K562 (cell line): ENCODE data around the gene TNIP2. TPM values are rescaled to one million over a fixed set of nuclear protein-coding genes. Genes with fewer than 3 reads are reported as not detected.
A peak's percentile ranks its signal among the peaks of the same experiment; 100 is the strongest.

Experiments
- ARID1B ChIP-seq: fragments of 450-650 bp; IDR thresholded peaks from 2 replicates; pipeline ENCODE4 v1.6.1; 2016; ENCODE audit warnings: antibody characterized with exemption, mild to moderate bottlenecking, inconsistent platforms
- BCOR ChIP-seq: fragments of 450-650 bp; IDR thresholded peaks from 2 replicates; pipeline ENCODE4 v1.6.1; 2016
- CBFA2T3 ChIP-seq: fragments of 450-650 bp; IDR thresholded peaks from 2 replicates; pipeline ENCODE4 v1.6.1; 2017
- CREB5 ChIP-seq: fragments of 250-450 bp; sonication (Bioruptor Pico); IDR thresholded peaks from 2 replicates; pipeline ENCODE4 v1.5.0; 2020; ENCODE audit warnings: mild to moderate bottlenecking
- GABPB1 ChIP-seq: sonication (generic); formaldehyde crosslinking; IDR thresholded peaks from 2 replicates; pipeline ENCODE4 v1.8.0; 2022; ENCODE audit warnings: mild to moderate bottlenecking, missing genetic modification reagents
- JUN ChIP-seq, 2 experiments: sonication (generic) in 1 of 2; formaldehyde crosslinking in 1 of 2; IDR thresholded peaks; 2 replicates each; pipeline versions ENCODE4 v1.6.1 to v1.8.0; 2012 to 2022; ENCODE audit warnings: borderline replicate concordance in 2 of 2, mild to moderate bottlenecking in 2 of 2, improper control_type of control experiment in 1 of 2, low read depth in 1 of 2, low read length in 1 of 2, missing genetic modification reagents in 1 of 2
- KAT2B ChIP-seq: IDR thresholded peaks from one replicate; pipeline ENCODE4 v1.6.1; 2012; ENCODE audit warnings: low read depth, mild to moderate bottlenecking, control low read depth, inconsistent platforms, low read length, moderate library complexity
- LCOR ChIP-seq: sonication (generic); formaldehyde crosslinking; IDR thresholded peaks from 2 replicates; pipeline ENCODE4 v1.8.0; 2022; ENCODE audit warnings: mild to moderate bottlenecking, missing genetic modification reagents
- MAX ChIP-seq: sonication (generic); formaldehyde crosslinking; IDR thresholded peaks from 2 replicates; pipeline ENCODE4 v1.9.0; 2022; ENCODE audit warnings: mild to moderate bottlenecking, missing genetic modification reagents
- MITF ChIP-seq: IDR thresholded peaks from 2 replicates; pipeline ENCODE4 v1.6.1; 2014; ENCODE audit warnings: antibody characterized with exemption
- NFIC ChIP-seq: fragments of 450-650 bp; IDR thresholded peaks from 2 replicates; pipeline ENCODE4 v1.6.1; 2017; ENCODE audit warnings: mild to moderate bottlenecking, inconsistent platforms
- POLR2G ChIP-seq: fragments of 200-400 bp; formaldehyde crosslinking; IDR thresholded peaks from 2 replicates; pipeline ENCODE4 v1.6.1; 2017; ENCODE audit warnings: low read depth, mild to moderate bottlenecking, antibody characterized with exemption, low read length, moderate library complexity
- RB1 ChIP-seq: fragments of 450-650 bp; IDR thresholded peaks from 2 replicates; pipeline ENCODE4 v1.6.1; 2017; ENCODE audit warnings: low read depth, mild to moderate bottlenecking
- RCOR1 ChIP-seq, 2 experiments: IDR thresholded peaks; 2 replicates each; pipeline ENCODE4 v1.6.1; 2012; ENCODE audit warnings: low read depth in 2 of 2, low read length in 2 of 2, borderline replicate concordance in 1 of 2, improper control_type of control experiment in 1 of 2
- SMARCA4 ChIP-seq: fragments of 450-650 bp; IDR thresholded peaks from 2 replicates; pipeline ENCODE4 v1.6.1; 2016
- SMARCA5 ChIP-seq: fragments of 450-650 bp; IDR thresholded peaks from 2 replicates; pipeline ENCODE4 v1.6.1; 2016
- SRF ChIP-seq, 2 experiments: fragments of 250-450, 450-650 bp in 1 of 2; sonication (Bioruptor Pico) in 1 of 2; sonication (generic) in 1 of 2; formaldehyde crosslinking; IDR thresholded peaks; 2 replicates each; pipeline versions ENCODE4 v1.5.0 to v1.5.1; 2020 to 2022; ENCODE audit warnings: mild to moderate bottlenecking in 1 of 2, missing genetic modification reagents in 1 of 2
- ZFPM2 ChIP-seq: fragments of 250-450 bp; sonication (Bioruptor Pico); IDR thresholded peaks from 2 replicates; pipeline ENCODE4 v1.5.1; 2022; ENCODE audit warnings: mild to moderate bottlenecking
- ZNF146 ChIP-seq: IDR thresholded peaks from one replicate; pipeline ENCODE4 v1.6.1; 2018; ENCODE audit warnings: missing compliant biosample characterization; ENCODE audit not compliant: unreplicated experiment
- ZNF583 ChIP-seq: fragments of 250-450 bp; sonication (Bioruptor Pico); IDR thresholded peaks from 2 replicates; pipeline ENCODE4 v1.4.0; 2020
- polyA plus RNA-seq, 8 experiments: library from polyadenylated mRNA; depleted of rRNA in 4 of 8; stranded (reverse) in 5 of 8; unstranded in 3 of 8; fragments of >200 nt; fragmentation: Nextera tagmentation in 2 of 8; fragmentation: Illumina TruSeq in 1 of 8; extraction: Ambion mirVana in 2 of 8; extraction: Trizol in 1 of 8; gene quantifications; 2 replicates each; pipeline versions ENCODE4 v1.2.1 to v1.2.3, GENCODE V29; 2011 to 2014; ENCODE audit warnings: inconsistent platforms in 1 of 8, missing spikeins in 1 of 8
- total RNA-seq, 7 experiments: library from RNA; depleted of rRNA in 6 of 7; stranded (reverse); fragments of >200 nt in 6 of 7; fragmentation: Illumina TruSeq in 2 of 7; extraction: Trizol in 2 of 7; gene quantifications; 2 replicates each; pipeline versions ENCODE4 v1.2.1 to v1.2.3, GENCODE V29; 2011 to 2021; ENCODE audit warnings: low replicate concordance in 1 of 7
- TF ChIP-seq, protein P1 (sequence below): fragments of 200-800 bp; sonication (Bioruptor generic); IDR thresholded peaks from 2 replicates; pipeline ENCODE4 v1.6.1; 2017; ENCODE audit warnings: missing genetic modification characterization, missing compliant biosample characterization
- TF ChIP-seq, protein P2 (sequence below): fragments of 450-650 bp; IDR thresholded peaks from 2 replicates; pipeline ENCODE4 v1.6.1; 2016

TNIP2 gene
- total and polyA plus RNA-seq, 9 of the 15 experiments (the other 6 are each of a cell fraction or from before 2014, with no cell fraction given), result 0.61 to 42.6 (median 19.5) TPM

DNA sequence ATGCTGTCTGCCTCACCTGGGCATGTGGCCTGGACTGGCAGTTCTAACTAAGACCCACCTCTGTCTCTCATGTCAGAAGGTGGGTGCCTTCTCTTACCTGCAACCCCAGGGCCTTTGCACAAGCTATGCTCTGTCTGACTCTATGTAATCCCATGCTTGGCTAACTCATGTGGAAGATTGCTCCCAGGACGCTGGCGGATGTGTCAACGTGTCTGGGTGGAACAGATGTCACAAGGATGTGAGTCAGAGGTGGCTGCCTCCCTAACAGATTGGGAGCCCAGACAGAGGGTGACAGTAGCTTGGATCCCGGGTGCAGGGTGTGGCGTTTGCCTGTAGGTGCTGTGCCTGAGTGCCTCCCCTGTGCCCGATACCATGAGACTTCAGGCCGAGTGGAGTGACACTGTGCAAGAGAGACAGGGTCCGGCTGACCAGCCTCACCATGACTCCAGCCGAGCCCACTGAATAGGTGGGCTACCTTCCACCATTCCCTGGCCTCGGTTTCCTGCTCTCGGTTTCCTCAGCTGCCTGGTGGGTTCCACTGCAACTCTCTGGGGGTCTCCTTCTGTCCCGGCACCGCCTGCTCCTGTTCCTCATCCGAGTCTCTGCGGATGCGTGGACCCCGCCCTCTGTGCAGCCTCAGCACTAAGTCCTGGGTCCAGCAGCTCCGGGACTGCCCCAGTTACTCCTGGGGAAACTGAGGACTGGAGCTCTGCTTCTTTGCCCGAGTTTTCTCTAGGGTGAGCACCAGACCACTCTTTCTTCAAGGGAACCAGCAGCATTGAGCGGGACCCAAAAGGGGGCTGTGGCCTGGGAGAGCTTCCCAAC lies 47.7 kb upstream of the TNIP2 start (continued):
- TF ChIP-seq RCOR1 (IDR thresholded peaks at IDR 0.05; ENCODE audit: borderline replicate concordance in 1 of 2, low read depth in 2 of 2, low read length in 2 of 2) (peak in 1 of 2 experiments; percentile 64; a peak in 1 of 4 replicates), MITF (peak; percentile 36; the same call in 1 of the 2 replicates), RB1 (no peak), CREB5 (CRISPR knock-in tag) (no peak), NFIC (peak; percentile 16; the same call in 1 of the 2 replicates), KAT2B (no peak), BCOR (peak; percentile 87), SRF (CRISPR knock-in tag; IDR thresholded peaks at IDR 0.05) (no peak), CBFA2T3 (peak; percentile 71), MAX (CRISPR knock-in tag) (peak; percentile 54; the same call in 1 of the 2 replicates), SMARCA4 (peak; percentile 61; the same call in 1 of the 2 replicates), POLR2G (no peak), SMARCA5 (peak; percentile 93), JUN (IDR thresholded peaks at IDR 0.05; ENCODE audit: borderline replicate concordance, low read depth, low read length) (peak; percentile 76; the same call in 1 of the 2 replicates), JUN (CRISPR knock-in tag; IDR thresholded peaks at IDR 0.05; ENCODE audit: borderline replicate concordance) (peak; percentile 56; the same call in 1 of the 2 replicates), LCOR (CRISPR knock-in tag) (no peak), ZNF146 (CRISPR knock-in tag) (no peak), ZFPM2 (no peak), GABPB1 (CRISPR knock-in tag) (peak; percentile 62; the same call in 1 of the 2 replicates), ARID1B (peak; percentile 58), ZNF583 (CRISPR knock-in tag) (no peak)
- TF ChIP-seq, protein P1, sequence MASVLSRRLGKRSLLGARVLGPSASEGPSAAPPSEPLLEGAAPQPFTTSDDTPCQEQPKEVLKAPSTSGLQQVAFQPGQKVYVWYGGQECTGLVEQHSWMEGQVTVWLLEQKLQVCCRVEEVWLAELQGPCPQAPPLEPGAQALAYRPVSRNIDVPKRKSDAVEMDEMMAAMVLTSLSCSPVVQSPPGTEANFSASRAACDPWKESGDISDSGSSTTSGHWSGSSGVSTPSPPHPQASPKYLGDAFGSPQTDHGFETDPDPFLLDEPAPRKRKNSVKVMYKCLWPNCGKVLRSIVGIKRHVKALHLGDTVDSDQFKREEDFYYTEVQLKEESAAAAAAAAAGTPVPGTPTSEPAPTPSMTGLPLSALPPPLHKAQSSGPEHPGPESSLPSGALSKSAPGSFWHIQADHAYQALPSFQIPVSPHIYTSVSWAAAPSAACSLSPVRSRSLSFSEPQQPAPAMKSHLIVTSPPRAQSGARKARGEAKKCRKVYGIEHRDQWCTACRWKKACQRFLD, result 0 out of 2 replicates have a peak, but pooled peaks have one; percentile 49
- TF ChIP-seq, protein P2, sequence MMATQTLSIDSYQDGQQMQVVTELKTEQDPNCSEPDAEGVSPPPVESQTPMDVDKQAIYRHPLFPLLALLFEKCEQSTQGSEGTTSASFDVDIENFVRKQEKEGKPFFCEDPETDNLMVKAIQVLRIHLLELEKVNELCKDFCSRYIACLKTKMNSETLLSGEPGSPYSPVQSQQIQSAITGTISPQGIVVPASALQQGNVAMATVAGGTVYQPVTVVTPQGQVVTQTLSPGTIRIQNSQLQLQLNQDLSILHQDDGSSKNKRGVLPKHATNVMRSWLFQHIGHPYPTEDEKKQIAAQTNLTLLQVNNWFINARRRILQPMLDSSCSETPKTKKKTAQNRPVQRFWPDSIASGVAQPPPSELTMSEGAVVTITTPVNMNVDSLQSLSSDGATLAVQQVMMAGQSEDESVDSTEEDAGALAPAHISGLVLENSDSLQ, result 0 out of 2 replicates have a peak, but pooled peaks have one; percentile 7
